K562 (cell line): ENCODE measurements around the gene BTBD18. TPM values are rescaled to one million over a fixed set of nuclear protein-coding genes. Genes with fewer than 3 reads are reported as not detected.

Source experiments
- EWSR1 ChIP-seq: fragments of 450-650 bp; IDR thresholded peaks from 2 replicates; pipeline ENCODE4 v1.6.1; 2018; ENCODE audit warnings: borderline replicate concordance, mild to moderate bottlenecking, low read depth, moderate library complexity; ENCODE audit not compliant: partially characterized antibody
- FOSL1 ChIP-seq: fragments of 200-800 bp; sonication (Bioruptor generic); conservative IDR thresholded peaks from 2 replicates; pipeline ENCODE4 v1.6.1; 2016; ENCODE audit warnings: missing genetic modification characterization, missing compliant biosample characterization
- GABPA ChIP-seq: fragments of 200-800 bp; sonication (Bioruptor generic); conservative IDR thresholded peaks from 2 replicates; pipeline ENCODE4 v1.6.1; 2016; ENCODE audit warnings: low read depth, missing genetic modification characterization, missing compliant biosample characterization
- HDAC8 ChIP-seq: fragments of 450-650 bp; IDR thresholded peaks from 2 replicates; pipeline ENCODE4 v1.6.1; 2016; ENCODE audit warnings: mild to moderate bottlenecking, missing genetic modification characterization, moderate library complexity, missing compliant biosample characterization
- HMG20A ChIP-seq: fragments of 450-650 bp; formaldehyde crosslinking; conservative IDR thresholded peaks from 2 replicates; pipeline ENCODE4 v1.4.0; 2020; ENCODE audit warnings: mild to moderate bottlenecking, mixed read lengths
- JUND ChIP-seq, 2 experiments: IDR thresholded peaks; 2 replicates in 1 of 2; 3 replicates in 1 of 2; pipeline ENCODE4 v1.6.1; 2011; ENCODE audit warnings: borderline replicate concordance in 2 of 2, low read depth in 2 of 2, low read length in 2 of 2, improper control_type of control experiment in 1 of 2, missing biosample characterization in 1 of 2, missing genetic modification characterization in 1 of 2, missing genetic modification reagents in 1 of 2
- MEF2D ChIP-seq: conservative IDR thresholded peaks from 2 replicates; pipeline ENCODE4 v1.6.1; 2016; ENCODE audit warnings: low read depth, missing genetic modification characterization, missing compliant biosample characterization
- MYNN ChIP-seq, 2 experiments: sonication (generic); formaldehyde crosslinking in 1 of 2; IDR thresholded peaks; 2 replicates each; pipeline versions ENCODE4 v1.5.0 to v1.6.1; 2016 to 2020; ENCODE audit warnings: antibody characterized with exemption in 1 of 2, missing genetic modification reagents in 1 of 2
- NR1H2 ChIP-seq: sonication (generic); formaldehyde crosslinking; IDR thresholded peaks from 2 replicates; pipeline ENCODE4 v1.4.0; 2020; ENCODE audit warnings: mild to moderate bottlenecking, missing genetic modification reagents
- POLR2AphosphoS5 ChIP-seq: IDR thresholded peaks from 2 replicates; pipeline ENCODE4 v1.6.1; 2011; ENCODE audit warnings: mild to moderate bottlenecking, low read depth, low read length, moderate library complexity; ENCODE audit not compliant: control insufficient read depth, insufficient read depth
- RAD21 ChIP-seq, 2 experiments: fragments of 250-450 bp in 1 of 2; fragments of 450-650 bp in 1 of 2; sonication (Bioruptor Pico) in 1 of 2; formaldehyde crosslinking in 1 of 2; IDR thresholded peaks in 1 of 2; conservative IDR thresholded peaks in 1 of 2; 2 replicates each; pipeline versions ENCODE4 v1.4.0 to v1.8.0; 2020 to 2022; ENCODE audit warnings: mild to moderate bottlenecking in 2 of 2, moderate library complexity in 1 of 2
- RBM39 ChIP-seq: fragments of 200-400 bp; formaldehyde crosslinking; optimal IDR thresholded peaks from 2 replicates; pipeline ENCODE3; 2018; ENCODE audit warnings: low read depth, low read length
- SMARCE1 ChIP-seq: fragments of 450-650 bp; IDR thresholded peaks from 2 replicates; pipeline ENCODE4 v1.7.1; 2016; ENCODE audit warnings: mild to moderate bottlenecking
- SRSF9 ChIP-seq: fragments of 200-400 bp; formaldehyde crosslinking; IDR thresholded peaks from 2 replicates; pipeline ENCODE4 v1.6.1; 2017; ENCODE audit warnings: low read depth, low read length, borderline replicate concordance
- ZNF146 ChIP-seq: IDR thresholded peaks from one replicate; pipeline ENCODE4 v1.6.1; 2018; ENCODE audit warnings: missing compliant biosample characterization; ENCODE audit not compliant: unreplicated experiment
- ZNF175 ChIP-seq: fragments of 200-800 bp; sonication (Bioruptor generic); IDR thresholded peaks from 2 replicates; pipeline ENCODE4 v1.6.1; 2016; ENCODE audit warnings: low read depth, mild to moderate bottlenecking, missing genetic modification characterization, missing compliant biosample characterization
- polyA plus RNA-seq, 8 experiments: library from polyadenylated mRNA; depleted of rRNA in 4 of 8; stranded (reverse) in 5 of 8; unstranded in 3 of 8; fragments of >200 nt; fragmentation: Nextera tagmentation in 2 of 8; fragmentation: Illumina TruSeq in 1 of 8; extraction: Ambion mirVana in 2 of 8; extraction: Trizol in 1 of 8; gene quantifications; 2 replicates each; pipeline versions ENCODE4 v1.2.1 to v1.2.3, GENCODE V29; 2011 to 2014; ENCODE audit warnings: inconsistent platforms in 1 of 8, missing spikeins in 1 of 8
- total RNA-seq, 7 experiments: library from RNA; depleted of rRNA in 6 of 7; stranded (reverse); fragments of >200 nt in 6 of 7; fragmentation: Illumina TruSeq in 2 of 7; extraction: Trizol in 2 of 7; gene quantifications; 2 replicates each; pipeline versions ENCODE4 v1.2.1 to v1.2.3, GENCODE V29; 2011 to 2021; ENCODE audit warnings: low replicate concordance in 1 of 7
- TF ChIP-seq, protein P1 (sequence below): sonication (generic); formaldehyde crosslinking; IDR thresholded peaks from 2 replicates; pipeline ENCODE4 v1.8.0; 2022; ENCODE audit warnings: mild to moderate bottlenecking, missing genetic modification reagents, borderline replicate concordance
- TF ChIP-seq, protein P2 (sequence below), 2 experiments: fragments of 450-650 bp; IDR thresholded peaks; 2 replicates each; pipeline ENCODE4 v1.6.1; 2016
- TF ChIP-seq, protein P3 (sequence below): fragments of 250-450 bp; sonication (Bioruptor Pico); IDR thresholded peaks from 2 replicates; pipeline ENCODE4 v1.5.0; 2021
- TF ChIP-seq, protein P4 (sequence below): sonication (generic); formaldehyde crosslinking; IDR thresholded peaks from 2 replicates; pipeline ENCODE4 v1.8.0; 2022; ENCODE audit warnings: mild to moderate bottlenecking, missing genetic modification reagents

Gene BTBD18
- total and polyA plus RNA-seq, 9 of the 15 experiments (the other 6 are each of a cell fraction or from before 2014, with no cell fraction given), result 0.06 TPM; not detected in 8

- TF ChIP-seq, protein P1, sequence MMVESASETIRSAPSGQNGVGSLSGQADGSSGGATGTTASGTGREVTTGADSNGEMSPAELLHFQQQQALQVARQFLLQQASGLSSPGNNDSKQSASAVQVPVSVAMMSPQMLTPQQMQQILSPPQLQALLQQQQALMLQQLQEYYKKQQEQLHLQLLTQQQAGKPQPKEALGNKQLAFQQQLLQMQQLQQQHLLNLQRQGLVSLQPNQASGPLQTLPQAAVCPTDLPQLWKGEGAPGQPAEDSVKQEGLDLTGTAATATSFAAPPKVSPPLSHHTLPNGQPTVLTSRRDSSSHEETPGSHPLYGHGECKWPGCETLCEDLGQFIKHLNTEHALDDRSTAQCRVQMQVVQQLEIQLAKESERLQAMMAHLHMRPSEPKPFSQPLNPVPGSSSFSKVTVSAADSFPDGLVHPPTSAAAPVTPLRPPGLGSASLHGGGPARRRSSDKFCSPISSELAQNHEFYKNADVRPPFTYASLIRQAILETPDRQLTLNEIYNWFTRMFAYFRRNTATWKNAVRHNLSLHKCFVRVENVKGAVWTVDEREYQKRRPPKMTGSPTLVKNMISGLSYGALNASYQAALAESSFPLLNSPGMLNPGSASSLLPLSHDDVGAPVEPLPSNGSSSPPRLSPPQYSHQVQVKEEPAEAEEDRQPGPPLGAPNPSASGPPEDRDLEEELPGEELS (CRISPR knock-in tag), result no peak
- TF ChIP-seq NR1H2 (CRISPR knock-in tag) (0 out of 2 replicates have a peak, but pooled peaks have one; percentile 64), RBM39 (no peak), MYNN (IDR thresholded peaks at IDR 0.05) (no peak), MYNN (CRISPR knock-in tag; IDR thresholded peaks at IDR 0.05) (no peak), HMG20A (no peak), EWSR1 (no peak), POLR2AphosphoS5 (peak; percentile 57), JUND (IDR thresholded peaks at IDR 0.05; ENCODE audit: borderline replicate concordance, low read depth, low read length) (no peak; the same call in 1 of the 2 replicates), JUND (tag; IDR thresholded peaks at IDR 0.05; ENCODE audit: borderline replicate concordance, low read depth, low read length) (no peak), SMARCE1 (peak; percentile 36; the same call in 1 of the 2 replicates), ZNF146 (CRISPR knock-in tag) (no peak), HDAC8 (no peak), GABPA (tag) (peak; percentile 99), FOSL1 (tag) (no peak), SRSF9 (no peak), MEF2D (tag) (no peak), ZNF175 (CRISPR knock-in tag) (no peak), RAD21 (CRISPR knock-in tag; conservative IDR thresholded peaks at IDR 0.05 in 1 of 2, IDR thresholded peaks at IDR 0.05 in 1 of 2) (0 out of 4 replicates have a peak, but pooled peaks of 1 of the 2 experiments have one; percentile 11)
- TF ChIP-seq, protein P2, sequence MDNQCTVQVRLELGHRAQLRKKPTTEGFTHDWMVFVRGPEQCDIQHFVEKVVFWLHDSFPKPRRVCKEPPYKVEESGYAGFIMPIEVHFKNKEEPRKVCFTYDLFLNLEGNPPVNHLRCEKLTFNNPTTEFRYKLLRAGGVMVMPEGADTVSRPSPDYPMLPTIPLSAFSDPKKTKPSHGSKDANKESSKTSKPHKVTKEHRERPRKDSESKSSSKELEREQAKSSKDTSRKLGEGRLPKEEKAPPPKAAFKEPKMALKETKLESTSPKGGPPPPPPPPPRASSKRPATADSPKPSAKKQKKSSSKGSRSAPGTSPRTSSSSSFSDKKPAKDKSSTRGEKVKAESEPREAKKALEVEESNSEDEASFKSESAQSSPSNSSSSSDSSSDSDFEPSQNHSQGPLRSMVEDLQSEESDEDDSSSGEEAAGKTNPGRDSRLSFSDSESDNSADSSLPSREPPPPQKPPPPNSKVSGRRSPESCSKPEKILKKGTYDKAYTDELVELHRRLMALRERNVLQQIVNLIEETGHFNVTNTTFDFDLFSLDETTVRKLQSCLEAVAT (IDR thresholded peaks at IDR 0.05), result 0 out of 4 replicates have a peak, but pooled peaks of 1 of the 2 experiments have one; percentile 69
- TF ChIP-seq, protein P3, sequence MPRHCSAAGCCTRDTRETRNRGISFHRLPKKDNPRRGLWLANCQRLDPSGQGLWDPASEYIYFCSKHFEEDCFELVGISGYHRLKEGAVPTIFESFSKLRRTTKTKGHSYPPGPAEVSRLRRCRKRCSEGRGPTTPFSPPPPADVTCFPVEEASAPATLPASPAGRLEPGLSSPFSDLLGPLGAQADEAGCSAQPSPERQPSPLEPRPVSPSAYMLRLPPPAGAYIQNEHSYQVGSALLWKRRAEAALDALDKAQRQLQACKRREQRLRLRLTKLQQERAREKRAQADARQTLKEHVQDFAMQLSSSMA (CRISPR knock-in tag), result peak; percentile 74; the same call in 1 of the 2 replicates
- TF ChIP-seq, protein P4, sequence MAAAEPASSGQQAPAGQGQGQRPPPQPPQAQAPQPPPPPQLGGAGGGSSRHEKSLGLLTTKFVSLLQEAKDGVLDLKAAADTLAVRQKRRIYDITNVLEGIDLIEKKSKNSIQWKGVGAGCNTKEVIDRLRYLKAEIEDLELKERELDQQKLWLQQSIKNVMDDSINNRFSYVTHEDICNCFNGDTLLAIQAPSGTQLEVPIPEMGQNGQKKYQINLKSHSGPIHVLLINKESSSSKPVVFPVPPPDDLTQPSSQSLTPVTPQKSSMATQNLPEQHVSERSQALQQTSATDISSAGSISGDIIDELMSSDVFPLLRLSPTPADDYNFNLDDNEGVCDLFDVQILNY, result peak; percentile 90; the same call in 1 of the 2 replicates
Observed at GRCh38 chr11:57712256-57713150, 39.1 kb downstream of the BTBD18 start, which contains the start of gene TMX2 (continued).
